Measurements from ENCODE around the gene SYT6.

The SYT6 gene, protein sequence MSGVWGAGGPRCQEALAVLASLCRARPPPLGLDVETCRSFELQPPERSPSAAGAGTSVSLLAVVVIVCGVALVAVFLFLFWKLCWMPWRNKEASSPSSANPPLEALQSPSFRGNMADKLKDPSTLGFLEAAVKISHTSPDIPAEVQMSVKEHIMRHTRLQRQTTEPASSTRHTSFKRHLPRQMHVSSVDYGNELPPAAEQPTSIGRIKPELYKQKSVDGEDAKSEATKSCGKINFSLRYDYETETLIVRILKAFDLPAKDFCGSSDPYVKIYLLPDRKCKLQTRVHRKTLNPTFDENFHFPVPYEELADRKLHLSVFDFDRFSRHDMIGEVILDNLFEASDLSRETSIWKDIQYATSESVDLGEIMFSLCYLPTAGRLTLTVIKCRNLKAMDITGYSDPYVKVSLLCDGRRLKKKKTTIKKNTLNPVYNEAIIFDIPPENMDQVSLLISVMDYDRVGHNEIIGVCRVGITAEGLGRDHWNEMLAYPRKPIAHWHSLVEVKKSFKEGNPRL

DNA sequence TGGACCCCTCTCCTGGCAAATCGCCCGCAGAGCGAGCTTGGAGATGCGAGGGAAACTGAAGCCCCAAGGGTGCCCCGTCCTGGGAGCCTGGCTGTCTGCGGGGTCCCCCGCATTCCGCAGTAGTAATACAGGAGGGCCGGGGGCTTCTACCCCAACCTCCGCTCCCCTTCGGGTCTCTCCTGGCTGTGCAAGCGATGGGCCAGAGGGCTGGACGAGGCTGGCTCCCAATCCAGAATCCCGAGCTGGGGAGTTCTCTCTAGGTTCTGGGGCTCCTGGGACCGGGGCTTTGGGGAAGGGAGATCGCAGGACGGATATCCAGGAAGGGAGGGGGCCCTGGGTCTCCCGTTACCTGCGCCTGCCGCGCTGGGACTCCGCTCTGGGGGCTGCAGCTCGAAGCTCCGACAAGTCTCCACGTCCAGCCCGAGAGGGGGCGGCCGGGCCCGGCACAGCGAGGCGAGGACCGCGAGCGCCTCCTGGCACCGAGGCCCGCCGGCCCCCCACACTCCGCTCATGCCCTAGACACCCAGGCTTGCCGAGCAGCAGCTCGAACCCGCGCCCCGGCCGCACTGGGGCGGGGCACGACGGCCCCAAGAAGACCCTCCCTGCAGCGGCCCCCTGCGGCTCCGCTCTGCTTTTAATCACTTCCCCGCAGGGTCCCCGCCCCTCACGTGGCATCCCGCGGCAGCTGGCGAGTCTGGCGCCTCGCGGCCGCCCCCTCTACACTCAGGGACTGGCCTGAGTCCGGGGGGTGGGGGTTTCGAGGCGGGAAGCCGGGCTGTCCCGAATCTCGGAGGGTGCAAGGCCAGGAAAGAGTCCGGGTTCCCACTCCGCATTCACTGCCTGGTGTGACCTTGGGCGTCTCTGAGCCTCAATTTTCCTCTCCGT, at the start of gene SYT6:
SYT6 (minus strand) TSS at position 609 of the 885 bp plus-strand sequence; CDS start at position 512, 97 bp downstream.
- Mint-ChIP-seq H3K36me3 (no peaks in the 10 kb centered on the region), H3K27me3 (peaks cover 62 to 83% of the 10 kb centered on the region in 2 donors), H3K27ac (no peak within 1 kb of the TSS), H3K9me3 (no peaks in the 10 kb centered on the region), H3K4me1 (peaks cover 5 to 15% of the 10 kb centered on the region in 2 donors), H3K4me3 (peak within 1 kb of the TSS; percentile 33 to 42)
- DNase-seq: no peak
- no peak for ATAC-seq (replicated peaks)

DNA sequence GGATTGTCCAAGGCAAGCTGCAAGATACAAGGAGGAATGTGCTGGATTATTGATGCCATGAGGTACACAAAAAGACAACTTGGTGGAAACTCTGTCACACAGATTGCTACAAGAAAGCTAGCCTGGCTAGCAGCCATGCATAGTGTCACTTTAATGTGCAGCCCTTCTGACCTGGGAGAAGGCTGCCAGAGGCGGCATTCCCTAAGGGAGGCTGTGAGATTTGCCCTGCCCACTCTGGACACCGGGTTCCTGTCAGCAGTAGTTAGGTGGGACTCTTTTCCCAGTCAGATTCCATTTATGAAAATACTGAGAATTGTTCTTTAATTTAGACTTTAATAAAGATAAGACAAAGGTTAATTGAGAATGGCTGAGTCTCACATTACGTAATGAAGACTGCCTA, 47.8 kb upstream of the SYT6 start:
- Mint-ChIP-seq H3K4me1 (no peaks in the 10 kb centered on the region), H3K9me3 (no peaks in the 10 kb centered on the region), H3K27me3 (peaks cover 14 to 38% of the 10 kb centered on the region in 2 donors), H3K4me3 (no peak overlapping the region), H3K27ac (no peak overlapping the region), H3K36me3 (no peaks in the 10 kb centered on the region)
- ATAC-seq (replicated peaks): no peak
- DNase-seq: no peak

DNA sequence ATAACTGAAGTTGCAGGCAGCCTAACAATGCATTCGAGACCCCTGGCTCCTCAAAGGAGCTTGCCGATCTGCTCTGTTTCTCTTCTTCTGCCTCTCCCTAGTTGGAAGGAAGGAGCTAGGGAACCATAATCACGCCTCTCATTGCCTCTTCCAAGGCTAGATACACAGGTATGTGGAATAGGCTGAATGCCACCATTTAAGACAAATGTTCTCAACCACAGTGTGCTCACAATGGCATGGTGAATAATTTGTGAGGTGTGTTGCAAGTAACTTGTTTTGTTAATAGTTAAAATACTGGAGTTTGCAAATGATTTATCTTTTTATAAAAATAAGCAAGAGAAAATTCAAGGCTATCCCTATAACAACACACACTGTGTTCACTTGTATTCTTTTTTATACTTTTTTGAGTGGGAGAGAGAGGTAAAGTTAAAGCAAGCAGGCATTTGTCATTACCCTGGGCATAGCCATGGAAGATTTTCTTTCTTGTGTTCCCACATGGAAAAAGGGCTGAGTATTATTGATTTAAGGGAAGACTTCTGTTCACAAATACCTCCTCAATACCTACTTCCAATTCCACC, 45.4 kb upstream of the SYT6 start:
- Mint-ChIP-seq H3K27ac (no peak overlapping the region), H3K36me3 (no peaks in the 10 kb centered on the region), H3K4me3 (no peak overlapping the region), H3K27me3 (peaks cover 28 to 42% of the 10 kb centered on the region in 2 donors), H3K4me1 (no peaks in the 10 kb centered on the region), H3K9me3 (peaks cover 0 to 5% of the 10 kb centered on the region in 2 donors)
- DNase-seq (no peak), ATAC-seq (replicated peaks) (no peak)

DNA sequence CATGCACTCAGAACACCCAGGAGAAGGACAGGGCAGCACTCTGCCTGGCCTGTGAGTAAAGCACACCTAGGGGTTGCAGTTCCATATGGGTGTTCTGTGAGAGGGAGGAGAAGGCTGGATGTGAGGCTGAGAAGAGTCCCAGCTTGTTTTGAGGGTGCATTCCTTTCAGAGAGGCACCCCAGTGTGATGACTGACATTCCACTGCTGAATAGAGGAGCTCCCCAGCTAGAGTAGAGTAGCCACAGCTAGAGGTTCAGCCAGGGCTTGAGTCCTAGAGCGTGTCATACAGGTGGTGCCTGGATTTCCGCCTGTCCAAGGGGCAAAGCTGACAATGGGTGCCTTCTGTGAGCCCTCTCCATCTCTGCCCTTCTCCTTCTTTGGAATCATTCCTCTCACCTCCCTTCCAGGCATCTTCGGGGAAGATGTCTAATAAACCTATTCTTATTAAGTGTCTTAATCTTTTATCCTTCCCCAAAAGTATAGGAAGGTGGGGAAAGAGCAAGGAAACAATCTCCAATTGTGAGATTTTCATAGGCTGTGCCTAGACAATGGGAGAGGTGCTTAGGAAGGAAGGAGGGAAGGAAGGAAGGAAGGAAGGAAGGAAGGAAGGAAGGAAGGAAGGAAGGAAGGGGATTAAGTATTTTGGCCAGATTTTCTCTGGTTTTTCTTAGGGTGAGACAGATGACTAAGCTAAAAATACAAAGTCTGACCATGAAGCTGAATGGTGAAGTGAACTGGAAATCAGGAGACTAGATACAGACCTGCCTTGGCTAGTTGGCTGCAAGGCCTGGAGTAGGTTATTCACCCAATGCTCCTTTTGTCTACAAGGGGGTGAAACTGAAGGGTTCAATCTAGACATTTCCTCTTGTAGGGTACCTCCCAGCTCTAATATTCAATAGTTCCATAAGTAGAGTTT, 43.6 kb upstream of the SYT6 start:
- DNase-seq (no peak), ATAC-seq (replicated peaks) (no peak)
- Mint-ChIP-seq H3K4me1 (no peaks in the 10 kb centered on the region), H3K27me3 (peaks cover 31 to 45% of the 10 kb centered on the region in 2 donors), H3K36me3 (no peaks in the 10 kb centered on the region), H3K27ac (no peak overlapping the region), H3K9me3 (peaks cover 0 to 7% of the 10 kb centered on the region in 2 donors), H3K4me3 (no peak overlapping the region)

GRCh38 chr1:114195819-114196218, 42.1 kb upstream of the SYT6 start:
- Mint-ChIP-seq H3K27me3 (peaks cover 40 to 45% of the 10 kb centered on the region in 2 donors), H3K4me3 (no peak overlapping the region)
- ATAC-seq (replicated peaks): no peak

DNA sequence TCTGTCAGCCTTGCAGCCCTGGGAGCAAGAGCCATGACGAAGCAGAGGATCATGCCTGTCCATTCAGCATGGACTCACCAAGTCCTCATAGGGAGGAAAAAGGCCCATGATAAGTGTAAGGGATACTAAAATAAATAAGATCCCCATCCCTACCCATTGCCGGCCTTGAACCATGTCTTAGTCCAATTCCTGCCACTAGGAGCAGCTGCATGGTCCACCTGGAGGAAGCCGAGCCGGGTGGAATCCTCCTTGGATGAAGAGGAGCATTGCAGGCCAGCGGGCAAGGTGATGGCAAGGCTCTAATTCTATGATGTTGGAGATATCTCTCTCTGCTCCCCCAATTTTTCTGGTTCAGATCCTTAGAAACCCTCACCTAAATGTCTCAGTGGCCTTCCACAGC, 38.7 kb upstream of the SYT6 start:
- Mint-ChIP-seq H3K4me1 (no peaks in the 10 kb centered on the region), H3K4me3 (no peak overlapping the region), H3K36me3 (no peaks in the 10 kb centered on the region), H3K9me3 (peaks cover 0 to 8% of the 10 kb centered on the region in 2 donors), H3K27me3 (peaks cover 41 to 50% of the 10 kb centered on the region in 2 donors), H3K27ac (no peak overlapping the region)
- DNase-seq: no peak
- no peak for ATAC-seq (replicated peaks)

More at GRCh38 chr1:114195819-114196218, 42.1 kb upstream of the SYT6 start:
- H3K9me3 Mint-ChIP-seq: peaks cover 0 to 7% of the 10 kb centered on the region in 2 donors
- no peak overlapping the region for H3K27ac Mint-ChIP-seq
- no peaks in the 10 kb centered on the region for H3K36me3 Mint-ChIP-seq
- no peaks in the 10 kb centered on the region for H3K4me1 Mint-ChIP-seq
- no peak for DNase-seq

DNA sequence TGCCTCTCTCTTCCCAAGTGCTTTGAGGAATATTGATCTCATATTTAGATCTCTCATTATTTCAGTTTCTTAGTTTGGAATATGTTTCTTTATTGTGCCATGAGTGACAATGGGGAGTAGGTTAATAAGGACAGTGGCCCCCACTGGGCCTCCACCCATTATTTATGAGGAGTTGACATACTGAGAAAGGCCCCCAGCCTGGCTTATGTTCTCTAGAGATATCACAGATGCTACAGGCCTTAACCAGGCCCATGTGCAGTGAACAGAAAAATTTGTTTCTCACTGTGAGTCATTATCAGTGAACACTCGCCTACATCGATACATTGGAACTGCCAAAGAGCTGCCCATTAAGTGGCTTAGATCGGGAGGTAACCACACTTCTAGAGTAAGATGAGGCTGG, 35.7 kb upstream of the SYT6 start:
- Mint-ChIP-seq H3K27ac (no peak overlapping the region), H3K9me3 (peaks cover 0 to 6% of the 10 kb centered on the region in 2 donors)

DNA sequence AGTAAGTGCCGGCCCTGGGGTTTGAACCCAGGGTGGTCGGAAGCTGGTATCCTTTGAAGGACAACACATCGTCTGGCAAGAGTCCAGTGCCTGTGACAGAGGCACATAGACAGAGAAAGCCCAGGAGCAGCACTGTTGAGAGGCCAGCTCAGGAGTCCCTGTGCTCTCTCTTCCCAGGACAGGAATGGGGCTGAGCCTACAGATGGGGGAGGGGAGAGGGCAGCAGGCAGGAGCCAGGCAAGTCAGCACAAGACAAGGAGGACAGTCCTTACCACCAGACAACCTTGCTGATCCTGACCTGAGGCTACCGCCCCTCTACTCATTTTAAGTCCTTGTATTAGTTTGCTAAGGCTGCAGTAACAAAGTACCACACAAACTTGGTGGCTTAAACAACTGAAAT, 27.7 kb upstream of the SYT6 start:
- H3K36me3 Mint-ChIP-seq: no peaks in the 10 kb centered on the region
- DNase-seq (no peak), ATAC-seq (replicated peaks) (no peak)
- H3K27me3 Mint-ChIP-seq: peaks cover 0 to 4% of the 10 kb centered on the region in 2 donors
- H3K4me3 Mint-ChIP-seq: no peak overlapping the region
- H3K9me3 Mint-ChIP-seq: no peaks in the 10 kb centered on the region
- no peaks in the 10 kb centered on the region for H3K4me1 Mint-ChIP-seq
- H3K27ac Mint-ChIP-seq: no peak overlapping the region

More for the DNA sequence above, 35.7 kb upstream of the SYT6 start:
- Mint-ChIP-seq H3K4me1 (no peaks in the 10 kb centered on the region), H3K36me3 (no peaks in the 10 kb centered on the region), H3K4me3 (no peak overlapping the region), H3K27me3 (peaks cover 23 to 27% of the 10 kb centered on the region in 2 donors)
- DNase-seq (no peak), ATAC-seq (replicated peaks) (no peak)

- Mint-ChIP-seq H3K27me3 (peaks cover 0 to 4% of the 10 kb centered on the region in 2 donors), H3K4me3 (no peak overlapping the region), H3K4me1 (no peaks in the 10 kb centered on the region), H3K27ac (no peak overlapping the region), H3K36me3 (no peaks in the 10 kb centered on the region), H3K9me3 (no peaks in the 10 kb centered on the region)
- ATAC-seq (replicated peaks) (no peak), DNase-seq (no peak)
Measured at GRCh38 chr1:114180742-114181141, 27.1 kb upstream of the SYT6 start.

DNA sequence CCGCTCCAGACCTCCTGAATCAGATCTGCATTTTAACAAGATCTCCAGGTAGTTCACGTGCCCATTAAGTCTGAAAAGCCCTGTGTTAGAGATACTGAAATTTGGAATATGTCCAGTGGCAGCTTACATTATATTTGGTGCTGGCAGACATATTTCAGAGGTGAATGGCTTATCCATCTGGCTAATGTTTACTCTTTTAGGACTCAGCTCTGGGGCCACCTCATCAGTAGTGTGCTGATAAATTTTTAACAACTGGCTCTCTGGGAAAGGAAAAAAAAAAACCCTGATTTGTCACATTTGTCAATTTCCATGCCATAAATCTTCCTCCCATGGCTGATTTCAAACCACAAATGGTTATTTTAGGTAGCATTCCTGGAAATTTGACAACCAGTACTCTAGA, 25.3 kb upstream of the SYT6 start:
- no peaks in the 10 kb centered on the region for H3K27me3 Mint-ChIP-seq
- H3K4me3 Mint-ChIP-seq: no peak overlapping the region

DNA sequence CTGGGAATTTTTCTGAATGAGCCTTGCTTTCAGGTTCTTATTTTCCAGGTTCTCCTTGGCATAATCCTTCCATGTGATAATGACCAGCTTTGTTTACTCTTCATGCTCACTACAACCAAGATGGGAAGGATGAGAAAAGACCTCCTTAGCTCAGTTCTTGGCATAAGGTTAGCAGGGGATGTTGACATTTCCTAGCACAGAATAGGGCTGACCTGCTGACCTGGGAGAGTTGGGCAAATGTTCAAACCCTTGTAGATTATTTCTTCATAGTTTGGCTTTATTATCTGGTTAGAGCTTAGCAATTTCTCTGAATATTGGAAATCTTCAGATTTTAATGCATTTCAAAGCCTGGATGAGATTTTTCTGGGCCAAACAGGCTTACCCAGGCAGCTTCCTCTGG, 23.6 kb upstream of the SYT6 start:
- Mint-ChIP-seq H3K4me1 (no peaks in the 10 kb centered on the region), H3K36me3 (no peaks in the 10 kb centered on the region), H3K9me3 (no peaks in the 10 kb centered on the region), H3K4me3 (no peak overlapping the region), H3K27me3 (no peaks in the 10 kb centered on the region), H3K27ac (no peak overlapping the region)
- ATAC-seq (replicated peaks) (no peak), DNase-seq (no peak)

More for the DNA sequence above, 25.3 kb upstream of the SYT6 start:
- no peaks in the 10 kb centered on the region for H3K36me3 Mint-ChIP-seq
- DNase-seq (no peak), ATAC-seq (replicated peaks) (no peak)
- no peaks in the 10 kb centered on the region for H3K4me1 Mint-ChIP-seq
- no peak overlapping the region for H3K27ac Mint-ChIP-seq
- H3K9me3 Mint-ChIP-seq: no peaks in the 10 kb centered on the region

- Mint-ChIP-seq H3K36me3 (no peaks in the 10 kb centered on the region), H3K27ac (no peak overlapping the region), H3K4me1 (no peaks in the 10 kb centered on the region), H3K4me3 (no peak overlapping the region), H3K9me3 (no peaks in the 10 kb centered on the region), H3K27me3 (no peaks in the 10 kb centered on the region)
- ATAC-seq (replicated peaks): no peak
- no peak for DNase-seq
Measured at GRCh38 chr1:114176366-114176765, 22.7 kb upstream of the SYT6 start.

- Mint-ChIP-seq H3K4me1 (no peaks in the 10 kb centered on the region), H3K4me3 (no peak overlapping the region), H3K27me3 (no peaks in the 10 kb centered on the region), H3K36me3 (no peaks in the 10 kb centered on the region), H3K27ac (no peak overlapping the region), H3K9me3 (no peaks in the 10 kb centered on the region)
- DNase-seq (no peak), ATAC-seq (replicated peaks) (no peak)
Measured at GRCh38 chr1:114173680-114174079, 20.0 kb upstream of the SYT6 start.
